GM18951 (cell line): ENCODE measurements around the gene ITGA1.
"Not testable (repeated sequence)": the region's sequence is repeated elsewhere in the genome, so short reads cannot be mapped to it uniquely, and the experiment has no call there.

ENCODE experiments used
- POLR2A ChIP-seq: IDR thresholded peaks from 4 replicates; pipeline ENCODE4 v1.6.1; 2011; ENCODE audit warnings: mild to moderate bottlenecking; ENCODE audit not compliant: insufficient read length, insufficient read depth; ENCODE audit errors: extremely low read depth
- in situ Hi-C: fragments of 300-500 bp; cut with MboI; formaldehyde crosslinking; loops from one replicate; pipeline ENCODE4 v1.12.0; 2022; ENCODE audit warnings: low sequenced_read_pairs, mixed read lengths, inconsistent platforms; ENCODE audit not compliant: unreplicated experiment

The ITGA1 gene

DNA sequence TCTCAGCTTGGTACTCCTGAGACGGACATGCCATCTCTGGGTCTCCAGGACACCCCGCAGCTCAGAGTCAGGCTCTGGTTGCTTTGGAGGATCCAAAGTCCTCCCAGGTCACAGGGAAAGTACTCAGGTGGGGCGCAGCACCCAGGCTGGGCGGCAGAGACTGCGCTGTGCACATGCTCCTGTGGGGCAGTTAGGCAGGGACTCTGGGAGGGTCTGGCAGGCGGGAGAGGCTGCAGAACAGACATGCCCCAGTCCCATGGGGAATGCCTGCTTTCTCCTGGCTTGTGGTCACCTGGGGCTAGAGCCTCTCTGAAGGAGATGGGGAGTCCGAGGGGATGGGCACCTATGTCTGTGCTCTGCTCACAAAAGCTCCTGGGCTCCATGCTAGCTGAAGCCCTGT lies 156.1 kb downstream of the ITGA1 start:
- in situ Hi-C loops, result loop anchor here (10.0 kb wide), 1 partner anchor 151 kb away; no protein-coding TSS in a partner anchor
- TF ChIP-seq POLR2A, result no peak

DNA sequence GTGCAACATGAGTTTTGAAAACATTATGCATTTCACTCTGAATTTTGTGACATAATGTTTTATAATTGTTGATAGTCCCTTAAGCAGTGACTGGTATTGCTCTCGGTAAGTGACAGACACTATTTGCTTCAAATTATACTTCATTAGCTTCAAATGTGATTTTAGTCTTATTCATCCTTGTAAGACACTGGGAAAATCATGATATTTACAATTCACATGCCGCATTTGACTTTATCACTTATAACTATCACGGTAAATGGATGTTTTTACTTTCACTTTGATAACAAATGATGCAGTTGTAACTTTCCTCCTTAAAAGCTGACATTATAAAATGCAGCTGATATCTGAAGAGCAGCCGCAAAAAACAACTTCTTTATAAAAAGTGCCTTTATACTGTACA lies 157.3 kb downstream of the ITGA1 start:
- in situ Hi-C loops, result loop anchor here (10.0 kb wide), 1 partner anchor 150 kb away; no protein-coding TSS in a partner anchor
- TF ChIP-seq POLR2A, result no peak

- TF ChIP-seq POLR2A, result no peak
- in situ Hi-C loops, result loop anchor here (10.0 kb wide), 1 partner anchor 148 kb away; no protein-coding TSS in a partner anchor
Observed at GRCh38 chr5:52947208-52947607, 159.5 kb downstream of the ITGA1 start.

DNA sequence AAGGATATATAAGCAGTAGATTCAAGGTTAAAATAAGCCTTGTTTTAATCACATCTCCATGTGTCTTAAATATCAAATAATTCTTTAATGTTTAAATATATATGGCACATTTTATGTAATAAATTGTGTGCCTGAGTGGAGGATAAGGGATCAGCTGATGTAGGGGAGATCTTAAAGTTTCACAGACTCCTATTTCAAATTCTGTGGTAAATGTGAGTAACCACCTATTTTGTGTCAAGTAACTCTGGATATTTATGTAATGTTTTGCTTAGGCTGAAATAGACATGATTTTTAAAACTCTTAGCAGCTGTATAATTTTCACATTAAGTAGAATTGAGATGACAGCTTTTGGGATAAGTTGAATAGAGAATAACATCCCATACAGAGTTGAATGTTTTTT lies 160.1 kb downstream of the ITGA1 start:
- in situ Hi-C loops, result loop anchor here (10.0 kb wide), 1 partner anchor 147 kb away; no protein-coding TSS in a partner anchor
- no peak for TF ChIP-seq POLR2A

DNA sequence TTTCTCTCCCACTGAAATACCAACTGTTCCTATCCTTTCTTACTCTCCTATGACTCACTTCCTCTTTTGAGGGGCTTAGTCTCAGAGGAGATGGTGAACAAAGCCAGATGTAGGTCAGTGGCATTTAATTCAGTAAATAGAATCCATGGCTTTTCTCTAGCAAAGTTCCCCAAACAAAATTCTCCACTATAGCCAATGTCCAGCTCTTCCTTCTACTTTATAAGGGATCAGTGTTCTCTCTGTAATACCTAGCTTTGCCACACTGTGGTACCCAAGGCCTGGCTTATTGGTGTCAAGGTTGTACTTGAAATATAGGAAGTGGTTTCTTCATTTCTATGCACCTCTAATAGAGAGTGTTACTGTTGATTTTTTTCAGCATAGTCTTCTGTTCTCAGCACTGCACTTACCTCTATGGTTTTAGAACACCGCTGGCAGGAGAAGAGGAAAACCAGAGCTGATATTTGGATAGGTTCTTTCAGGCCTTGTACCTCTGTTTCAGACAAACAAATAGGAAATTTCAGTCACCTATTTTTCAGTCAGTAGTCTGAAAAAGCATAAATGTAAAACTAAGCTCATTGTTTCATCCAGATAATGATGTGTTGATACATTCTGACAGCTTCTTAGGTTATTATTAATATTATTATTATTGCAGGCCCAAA lies 160.8 kb downstream of the ITGA1 start:
- in situ Hi-C loops, result loop anchor here (10.0 kb wide), 1 partner anchor 146 kb away; no protein-coding TSS in a partner anchor
- TF ChIP-seq POLR2A, result no peak

DNA sequence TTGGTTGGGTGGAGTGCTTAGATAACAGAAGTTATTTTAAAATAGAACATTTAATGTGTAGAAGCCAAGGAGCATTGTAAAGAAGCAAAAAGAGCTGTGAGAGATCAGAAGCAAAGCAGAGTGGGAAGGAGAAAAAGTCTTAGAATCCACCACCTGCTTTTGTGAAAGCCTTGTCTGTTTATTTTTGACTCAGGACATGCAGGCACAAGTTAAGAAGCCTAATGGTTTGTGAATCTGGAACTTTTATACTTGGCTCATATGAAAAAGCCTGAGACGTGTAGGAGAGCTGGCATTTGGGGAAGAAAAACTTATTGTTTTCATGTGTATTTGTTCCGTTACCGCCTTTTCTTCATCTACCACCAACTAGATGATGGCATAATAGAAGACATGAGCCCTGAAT lies 163.0 kb downstream of the ITGA1 start:
- in situ Hi-C loops, result no loop called here
- TF ChIP-seq POLR2A, result no peak

GRCh38 chr5:52952483-52952882 lies 164.8 kb downstream of the ITGA1 start:
- no peak for TF ChIP-seq POLR2A
- in situ Hi-C loops, result no loop called here

- in situ Hi-C loops, result no loop called here
- no peak for TF ChIP-seq POLR2A
Observed at GRCh38 chr5:52956014-52956413, 168.3 kb downstream of the ITGA1 start.

- in situ Hi-C loops, result no loop called here
Observed at GRCh38 chr5:52956915-52957747, 169.4 kb downstream of the ITGA1 start.

GRCh38 chr5:52961274-52961681 lies 173.6 kb downstream of the ITGA1 start:
- in situ Hi-C loops, result no loop called here
- TF ChIP-seq POLR2A, result no peak

More at GRCh38 chr5:52956915-52957747, 169.4 kb downstream of the ITGA1 start:
- no peak for TF ChIP-seq POLR2A

- in situ Hi-C loops, result no loop called here
- no peak for TF ChIP-seq POLR2A
Observed at GRCh38 chr5:52963636-52964035, 175.9 kb downstream of the ITGA1 start.

DNA sequence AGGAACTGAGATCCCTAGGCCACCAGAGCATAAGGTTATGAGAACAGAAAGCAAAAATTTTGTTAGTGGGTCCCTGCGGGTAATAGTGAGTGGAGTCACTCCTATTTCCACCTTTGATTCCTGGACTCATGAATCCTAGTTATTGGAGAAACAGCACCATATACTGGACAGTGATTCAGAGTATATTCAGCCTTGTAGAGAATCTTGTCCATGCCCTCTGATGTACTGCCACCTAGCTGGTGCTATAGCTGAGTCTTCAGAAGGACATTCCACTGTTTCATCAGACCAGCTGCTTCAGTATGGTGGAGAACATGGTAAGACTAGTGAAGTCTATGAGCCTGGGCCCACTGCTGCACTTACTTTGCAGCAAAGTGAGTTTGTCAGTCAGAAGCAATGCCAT lies 176.4 kb downstream of the ITGA1 start:
- TF ChIP-seq POLR2A, result no peak
- in situ Hi-C loops, result no loop called here

- in situ Hi-C loops, result not testable (repeated sequence)
Observed at GRCh38 chr5:52976157-52976556, 188.4 kb downstream of the ITGA1 start.
